ENCODE results near the gene CADPS.

- TF ChIP-seq POLR2AphosphoS5 (IDR thresholded peaks at IDR 0.05; ENCODE audit: low read depth) = no peak
- TF ChIP-seq CTCF (IDR thresholded peaks at IDR 0.05; ENCODE audit: insufficient read depth, low read length) = no peak
These were observed 309.1 kb downstream of the CADPS start for GRCh38 chr3:62566022-62566557.
